ENCODE measurements around the gene SGCG.
"Not testable (repeated sequence)": the region's sequence is repeated elsewhere in the genome, so short reads cannot be mapped to it uniquely, and the experiment has no call there.

The SGCG gene

DNA sequence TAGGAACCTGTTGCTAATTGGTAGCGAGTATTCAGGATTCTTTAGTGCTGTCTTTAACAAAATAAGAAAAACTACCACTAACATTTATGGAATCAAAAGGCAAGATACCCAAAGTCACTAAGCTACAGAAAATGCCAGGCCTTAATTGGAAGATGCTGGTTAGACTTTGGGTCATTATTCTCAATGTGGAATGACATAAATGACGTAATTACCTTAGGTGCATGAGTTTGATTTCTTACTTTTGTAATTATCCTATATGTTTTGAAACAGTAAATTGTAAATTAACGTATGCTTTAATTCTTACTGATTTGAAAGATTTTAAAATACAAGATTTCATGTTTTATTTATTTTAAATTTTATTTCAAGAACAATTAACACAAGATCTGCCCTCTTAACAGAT, 25.0 kb downstream of the SGCG start:
- DNase-seq (ENCODE audit: low read depth in 2 of 2): no peak

DNA sequence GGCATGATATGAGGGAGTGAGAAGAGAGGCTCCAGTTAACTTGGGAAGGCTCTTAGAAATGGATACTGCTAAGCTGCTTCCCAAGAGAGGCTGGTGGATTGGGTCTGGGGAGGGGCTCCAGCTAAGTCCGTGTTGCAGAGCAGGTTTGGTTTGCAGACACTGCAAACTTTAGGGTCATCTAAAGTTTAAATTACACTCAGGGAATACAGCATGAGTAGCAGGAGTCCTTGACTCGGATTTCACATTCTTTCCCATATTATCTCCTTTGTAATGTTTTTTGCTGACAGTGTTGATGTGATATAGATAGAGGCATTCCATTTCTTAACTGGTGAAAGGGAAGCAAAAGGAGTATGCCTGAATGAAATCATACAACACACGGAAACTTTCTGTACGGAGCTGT, 31.9 kb downstream of the SGCG start:
- no peak for DNase-seq (ENCODE audit: low read depth in 2 of 2)

GRCh38 chr13:23231241-23231640, 50.5 kb downstream of the SGCG start:
- no peak for DNase-seq (ENCODE audit: low read depth in 2 of 2)

DNA sequence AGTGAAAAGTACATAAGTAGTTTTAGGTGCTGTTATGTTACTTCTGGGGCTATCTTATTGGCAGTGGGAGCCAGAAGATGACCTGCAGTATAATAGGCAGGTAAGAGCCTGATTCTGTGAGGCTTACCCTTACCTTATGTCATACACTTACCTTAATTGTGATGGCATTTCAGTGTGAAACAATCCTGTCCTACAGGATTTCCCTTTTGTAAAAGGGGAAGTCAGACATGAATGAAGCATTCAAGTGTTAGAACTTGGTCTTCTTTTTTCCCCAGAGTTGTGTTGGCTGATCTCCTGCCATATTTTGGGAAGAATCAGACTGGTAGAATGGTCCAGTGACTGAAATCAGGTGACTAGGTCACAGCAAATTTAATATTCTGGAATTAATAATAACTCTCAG, 55.2 kb downstream of the SGCG start:
- DNase-seq (ENCODE audit: low read depth in 2 of 2): no peak

DNA sequence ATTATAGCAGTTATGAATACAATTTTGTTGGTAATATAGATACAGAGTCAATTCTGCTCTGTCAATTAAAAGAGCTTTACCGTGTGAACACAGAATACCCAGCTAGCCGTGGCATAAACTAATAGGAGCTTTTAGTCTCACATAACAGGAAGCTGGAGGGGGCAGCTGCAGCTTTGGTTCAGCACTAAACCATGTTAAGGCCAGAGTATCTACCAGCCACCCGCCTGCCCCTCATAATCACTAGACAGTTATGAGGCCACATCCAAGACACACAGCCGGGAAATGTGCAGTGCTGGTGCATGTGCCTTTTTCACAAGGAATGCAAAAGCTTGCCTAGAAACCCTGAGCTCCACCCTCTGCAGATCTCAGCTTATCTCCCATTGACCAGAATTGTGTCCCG, 62.3 kb downstream of the SGCG start:
- no peak for DNase-seq (ENCODE audit: low read depth in 2 of 2)

DNA sequence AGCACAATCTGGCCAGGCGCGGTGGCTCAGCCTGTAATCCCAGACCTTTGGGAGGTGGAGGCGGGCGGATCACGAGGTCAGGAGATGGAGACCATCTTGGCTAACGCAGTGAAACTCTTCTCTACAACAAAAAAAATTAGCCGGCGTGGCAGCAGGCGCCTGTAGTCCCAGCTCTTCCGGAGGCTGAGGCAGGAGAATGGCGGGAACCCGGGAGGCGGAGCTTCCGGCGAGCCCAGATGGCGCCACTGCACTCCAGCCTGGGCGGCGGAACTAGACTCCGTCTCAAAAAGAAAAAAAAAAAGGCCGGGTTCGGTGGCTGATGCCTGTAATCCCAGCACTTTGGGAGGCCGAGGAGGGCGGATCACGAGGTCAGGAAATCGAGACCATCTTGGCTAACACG, 67.6 kb downstream of the SGCG start:
- not testable (repeated sequence) for DNase-seq (ENCODE audit: low read depth in 2 of 2)

DNA sequence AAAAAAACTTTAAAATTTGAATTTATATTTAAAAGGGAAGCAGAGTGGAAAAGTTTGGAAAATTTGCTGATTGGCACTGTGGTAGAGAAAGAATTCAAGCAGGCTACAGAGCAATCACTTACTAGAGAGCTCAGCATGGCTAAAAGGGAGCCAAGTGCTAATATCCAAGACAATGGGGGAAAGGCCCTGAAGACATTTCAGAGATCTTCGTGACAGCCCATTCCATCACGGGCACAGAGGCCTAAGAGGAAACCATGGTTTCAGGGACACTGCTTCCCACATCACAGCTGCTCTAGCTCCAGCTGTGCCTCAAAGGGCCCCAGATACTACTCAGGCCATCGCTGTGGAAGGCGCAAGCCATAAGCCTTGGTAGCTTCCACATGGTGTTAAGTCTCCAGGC, 73.7 kb downstream of the SGCG start:
- no peak for DNase-seq (ENCODE audit: low read depth in 2 of 2)

DNA sequence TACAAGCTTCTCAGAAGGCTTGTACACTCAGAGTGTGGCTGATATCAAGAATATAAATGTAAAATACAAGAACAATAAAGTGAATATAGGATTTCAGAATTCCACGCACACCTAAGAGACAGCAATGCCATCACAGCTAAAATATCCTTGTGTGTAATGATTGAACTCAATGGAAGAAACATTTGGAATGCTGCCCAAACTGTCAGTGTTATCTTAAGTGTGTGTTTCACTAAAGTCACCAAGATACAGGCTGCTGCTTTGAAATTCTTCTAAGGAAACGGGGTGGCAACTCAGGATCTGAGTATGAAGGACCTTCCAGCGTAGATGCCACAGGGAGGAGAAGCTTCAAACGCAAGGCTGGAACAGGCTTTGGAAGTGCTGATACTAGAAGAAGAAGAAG, 86.8 kb downstream of the SGCG start:
- DNase-seq (ENCODE audit: low read depth in 2 of 2): no peak

GRCh38 chr13:23268441-23268840, 87.7 kb downstream of the SGCG start:
- peak in 1 of 2 donors; percentile 1 for DNase-seq (ENCODE audit: low read depth in 2 of 2)

DNA sequence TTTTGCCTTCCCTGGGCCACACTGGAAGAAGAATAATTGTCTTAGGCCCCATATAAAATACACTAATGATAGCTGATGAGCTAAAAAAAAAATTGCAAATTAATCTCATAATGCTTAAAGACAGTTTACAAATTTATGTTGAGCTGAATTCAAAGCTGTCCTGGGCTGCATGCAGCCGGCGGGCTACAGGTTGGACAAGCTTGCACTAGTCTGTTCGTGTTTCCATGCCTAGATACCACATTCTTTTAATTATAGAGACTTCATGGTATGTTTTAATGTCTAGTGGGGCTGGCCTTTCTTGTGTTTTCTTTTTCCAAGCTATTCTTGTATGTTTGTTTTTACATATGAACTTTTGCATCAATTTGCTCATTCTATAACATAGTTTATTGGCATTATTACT, 90.6 kb downstream of the SGCG start:
- no peak for DNase-seq (ENCODE audit: low read depth in 2 of 2)

DNA sequence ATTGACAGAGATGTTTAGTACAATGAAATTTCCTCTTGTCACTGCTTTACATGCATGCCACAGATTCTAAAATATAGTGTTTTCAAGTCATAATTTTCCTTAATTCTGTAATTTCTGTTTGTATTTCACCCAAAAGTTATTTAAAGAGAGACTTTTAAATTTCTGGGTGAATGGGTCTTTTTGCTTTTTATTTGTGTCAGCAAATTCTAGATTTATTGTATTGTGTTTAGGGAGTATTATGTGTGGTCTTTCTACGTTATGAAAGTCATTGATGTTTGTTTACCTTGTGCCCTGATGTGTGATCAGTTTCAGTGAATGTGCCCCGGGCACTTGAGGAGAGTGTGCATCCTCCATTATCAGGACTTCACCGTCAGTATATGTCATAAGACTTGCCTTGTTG, 92.7 kb downstream of the SGCG start:
- no peak for DNase-seq (ENCODE audit: low read depth in 2 of 2)

GRCh38 chr13:23279321-23279720, 98.5 kb downstream of the SGCG start:
- no peak for DNase-seq (ENCODE audit: low read depth in 2 of 2)

- no peak for DNase-seq (ENCODE audit: low read depth in 2 of 2)
Measured at GRCh38 chr13:23288564-23288963, 107.8 kb downstream of the SGCG start.

- no peak for DNase-seq (ENCODE audit: low read depth in 2 of 2)
Measured at GRCh38 chr13:23288995-23289394, 108.2 kb downstream of the SGCG start.

GRCh38 chr13:23289917-23290357, 109.2 kb downstream of the SGCG start:
- no peak for DNase-seq (ENCODE audit: low read depth in 2 of 2)

GRCh38 chr13:23292586-23292985, 111.8 kb downstream of the SGCG start:
- DNase-seq (ENCODE audit: low read depth in 2 of 2): no peak

DNA sequence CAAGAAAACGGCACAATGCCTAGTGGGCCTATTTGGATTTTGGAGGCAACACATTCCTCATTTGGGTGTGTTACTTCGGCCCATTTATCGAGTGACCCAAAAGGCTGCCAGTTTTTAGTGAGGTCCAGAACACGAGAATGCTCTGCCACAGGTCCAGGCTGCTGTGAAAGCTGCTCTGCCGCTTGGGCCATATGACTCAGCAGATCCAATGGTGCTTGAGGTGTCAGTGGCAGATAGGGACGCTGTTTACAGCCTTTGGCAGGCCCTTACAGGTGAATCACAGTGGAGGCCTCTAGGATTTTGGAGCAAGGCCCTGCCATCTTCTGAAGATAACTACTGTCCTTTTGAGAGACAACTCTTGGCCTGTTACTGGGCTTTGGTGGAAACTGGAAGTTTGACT, 134.1 kb downstream of the SGCG start:
- DNase-seq (ENCODE audit: low read depth in 2 of 2): not testable (repeated sequence)

DNA sequence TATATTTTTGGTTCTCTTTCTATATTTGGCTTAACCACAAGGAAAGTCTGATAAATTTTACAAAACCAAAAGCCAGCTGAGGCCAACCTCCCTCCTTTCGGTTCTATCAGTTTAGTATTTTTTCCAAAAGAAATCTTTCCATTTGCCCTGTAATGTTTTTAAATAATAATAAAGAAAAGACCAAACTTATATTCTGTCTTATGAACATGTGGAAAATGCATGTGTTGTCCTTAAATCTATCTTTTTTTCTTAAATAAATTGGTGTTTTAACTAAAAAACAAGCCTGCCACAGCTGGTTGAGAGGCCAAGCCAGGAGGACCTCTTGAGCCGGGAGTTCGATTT, 139.1 kb downstream of the SGCG start:
- DNase-seq (ENCODE audit: low read depth in 2 of 2): no peak

DNA sequence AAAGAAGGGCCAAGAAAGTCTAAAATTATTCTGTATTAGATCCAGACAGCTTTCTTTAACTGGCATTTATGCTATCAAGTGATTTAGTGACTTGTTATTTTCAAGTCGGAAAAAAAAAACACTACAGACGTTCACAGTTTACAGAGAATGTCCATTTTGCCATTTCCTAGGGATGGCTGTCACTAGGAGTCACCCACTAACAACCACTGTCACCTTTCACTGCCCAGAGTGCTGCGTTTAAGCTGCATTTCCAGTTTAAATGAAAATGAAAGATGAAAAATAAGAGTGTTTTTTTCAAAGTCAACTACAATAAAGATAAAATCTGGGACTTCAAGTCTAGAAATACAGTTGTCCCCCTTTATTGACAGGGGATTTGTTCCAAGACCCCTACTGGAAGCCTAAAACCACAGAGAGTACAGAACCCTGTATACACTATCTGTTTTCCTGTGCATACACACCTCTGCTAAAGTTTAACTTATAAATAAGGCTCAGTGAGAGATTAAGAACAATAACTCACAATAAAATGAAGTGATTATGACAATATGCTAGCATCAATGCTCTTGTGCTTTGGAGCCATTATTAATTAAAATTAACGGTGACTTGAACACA, 140.3 kb downstream of the SGCG start:
- DNase-seq (ENCODE audit: low read depth in 2 of 2): no peak

DNA sequence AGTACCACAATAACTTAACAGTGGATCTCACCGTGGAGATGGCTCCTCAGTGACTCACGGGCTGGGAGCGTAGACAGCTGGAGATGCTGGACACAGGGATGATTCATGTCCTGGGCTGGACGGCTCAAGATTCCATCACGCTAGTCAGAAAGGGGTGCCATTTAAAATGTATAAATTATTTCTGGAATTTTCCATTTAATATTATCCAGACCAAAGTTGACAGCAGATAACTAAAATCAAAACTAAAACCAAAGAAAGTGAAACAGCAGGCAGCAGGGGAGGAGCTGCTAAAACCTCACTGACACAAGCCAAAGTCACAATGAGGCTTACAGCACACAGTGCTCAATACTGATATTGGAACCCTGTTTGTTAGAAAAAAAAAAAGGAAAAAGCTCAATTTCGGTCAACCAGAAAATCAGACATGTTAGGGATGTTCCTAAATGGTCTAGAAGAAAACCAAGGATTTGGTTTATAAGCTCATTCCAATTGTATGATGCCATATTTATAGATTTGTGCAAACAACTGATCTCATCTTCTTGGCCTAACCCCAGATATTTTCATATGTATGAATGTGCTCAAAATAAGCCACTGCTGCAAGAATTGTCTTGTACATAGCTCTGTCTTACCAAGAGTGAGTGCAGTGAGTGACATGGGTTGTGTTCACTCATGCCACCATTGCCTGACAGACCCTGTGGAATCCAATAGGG, 140.9 kb downstream of the SGCG start:
- DNase-seq (ENCODE audit: low read depth in 2 of 2): no peak

DNA sequence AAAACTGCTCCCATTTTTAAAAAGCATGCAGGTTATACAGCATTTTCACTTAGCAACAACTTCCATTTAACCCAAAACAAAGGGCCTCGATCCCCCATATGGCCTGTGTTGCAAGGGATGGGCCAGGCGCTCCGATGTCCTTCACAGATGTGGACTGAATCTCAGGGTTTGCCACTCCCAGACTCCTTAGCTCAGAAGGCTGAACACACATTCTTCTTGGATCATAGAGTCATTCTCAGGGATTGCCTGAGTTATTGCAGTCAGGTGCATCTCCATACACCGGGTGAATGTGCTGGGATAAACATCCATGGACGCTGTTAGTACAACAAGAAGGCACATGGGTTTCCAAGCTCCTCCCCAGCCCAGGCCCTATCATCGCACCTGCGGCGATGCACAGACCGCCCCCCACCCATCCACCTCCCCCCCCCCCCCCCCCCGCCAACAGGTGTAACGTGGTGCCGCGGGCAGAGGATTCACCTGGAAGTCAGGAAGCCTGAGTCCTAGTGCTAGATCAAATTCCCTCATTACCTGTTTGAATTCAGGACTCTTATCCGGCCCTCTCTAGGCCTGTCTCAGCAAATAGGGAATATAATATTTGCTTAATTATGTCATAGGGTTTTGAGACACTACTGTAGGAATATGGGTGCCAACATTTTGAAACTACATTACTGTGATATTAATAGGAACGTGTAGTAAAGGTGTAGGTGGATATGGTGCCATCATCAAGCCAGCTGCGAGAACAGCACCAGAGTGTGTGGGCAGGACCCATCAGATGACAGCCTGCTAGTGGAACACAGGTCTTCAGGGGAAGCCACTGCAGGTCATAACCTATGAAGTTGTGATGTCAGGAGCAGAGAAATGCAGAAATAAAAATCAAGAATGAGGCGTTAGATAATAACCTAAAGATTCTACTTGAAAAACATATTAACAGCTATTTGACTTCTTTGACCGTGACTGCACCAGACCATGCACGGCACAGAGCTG, 141.9 kb downstream of the SGCG start:
- no peak for DNase-seq (ENCODE audit: low read depth in 2 of 2)

DNA sequence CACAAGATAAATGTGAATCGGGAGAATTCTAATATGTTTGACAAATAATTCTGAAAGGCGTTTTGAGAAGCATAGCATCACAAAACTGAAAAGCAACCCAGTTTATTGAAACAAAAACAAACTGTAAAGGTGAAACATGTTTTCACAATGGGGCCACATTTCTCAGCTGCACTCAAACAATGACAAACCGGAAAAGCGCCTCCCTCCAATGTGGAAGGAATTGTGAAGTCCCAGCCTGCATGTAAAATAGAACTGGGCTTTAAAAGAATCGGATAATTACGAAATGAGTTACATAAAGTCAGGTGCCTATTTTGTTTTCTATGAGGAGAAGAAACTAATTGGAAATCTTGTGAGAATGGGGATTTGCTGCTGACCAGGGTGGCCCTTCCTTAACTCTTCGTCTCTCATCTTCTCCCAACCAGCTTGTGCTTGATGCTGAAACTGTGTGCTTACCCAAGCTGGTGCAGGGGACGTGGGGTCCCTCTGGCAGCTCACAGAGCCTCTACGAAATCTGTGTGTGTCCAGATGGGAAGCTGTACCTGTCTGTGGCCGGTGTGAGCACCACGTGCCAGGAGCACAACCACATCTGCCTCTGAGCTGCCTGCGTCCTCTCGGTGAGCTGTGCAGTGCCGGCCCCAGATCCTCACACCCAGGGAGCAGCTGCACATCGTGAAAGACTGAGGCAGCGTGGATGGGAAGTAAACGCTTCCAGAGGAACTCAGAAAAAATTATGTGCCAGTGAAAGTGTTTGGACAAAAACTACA, 143.3 kb downstream of the SGCG start:
- no peak for DNase-seq (ENCODE audit: low read depth in 2 of 2)

Data from stimulated activated CD8-positive, alpha-beta memory T cell treated with anti-CD3 and anti-CD28 coated beads, Interleukin-2, amount 100 ng/mL, for 48 hours (primary cell).